Measurements from ENCODE around the gene BUD13. TPM values are rescaled to one million over a fixed set of nuclear protein-coding genes. Genes with fewer than 3 reads are reported as not detected.

The BUD13 gene
- total and polyA plus RNA-seq, 9 of the 15 experiments (the other 6 are each of a cell fraction or from before 2014, with no cell fraction given) = 9.5 to 34.1 (median 27.1) TPM

DNA sequence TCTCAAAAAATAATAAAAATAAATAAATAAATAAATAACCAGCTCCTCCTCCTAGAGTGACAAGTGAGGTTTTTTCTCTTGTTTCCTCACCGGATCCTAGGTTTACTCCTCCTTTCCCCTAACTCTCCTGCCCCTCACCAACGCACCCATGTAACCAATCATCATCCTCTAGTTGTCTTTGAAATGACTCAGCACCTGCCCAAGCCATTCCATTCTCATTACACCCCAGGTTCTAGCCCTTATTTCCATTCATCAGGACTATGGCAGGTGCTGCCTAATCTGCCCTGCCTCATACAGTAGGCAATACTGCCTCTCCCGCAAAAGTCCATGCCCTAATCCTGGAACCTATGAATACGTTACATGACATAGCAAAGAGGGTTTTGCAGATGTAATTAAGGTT lies 60.4 kb downstream of the BUD13 start (continued):
- TF ChIP-seq, protein P1, sequence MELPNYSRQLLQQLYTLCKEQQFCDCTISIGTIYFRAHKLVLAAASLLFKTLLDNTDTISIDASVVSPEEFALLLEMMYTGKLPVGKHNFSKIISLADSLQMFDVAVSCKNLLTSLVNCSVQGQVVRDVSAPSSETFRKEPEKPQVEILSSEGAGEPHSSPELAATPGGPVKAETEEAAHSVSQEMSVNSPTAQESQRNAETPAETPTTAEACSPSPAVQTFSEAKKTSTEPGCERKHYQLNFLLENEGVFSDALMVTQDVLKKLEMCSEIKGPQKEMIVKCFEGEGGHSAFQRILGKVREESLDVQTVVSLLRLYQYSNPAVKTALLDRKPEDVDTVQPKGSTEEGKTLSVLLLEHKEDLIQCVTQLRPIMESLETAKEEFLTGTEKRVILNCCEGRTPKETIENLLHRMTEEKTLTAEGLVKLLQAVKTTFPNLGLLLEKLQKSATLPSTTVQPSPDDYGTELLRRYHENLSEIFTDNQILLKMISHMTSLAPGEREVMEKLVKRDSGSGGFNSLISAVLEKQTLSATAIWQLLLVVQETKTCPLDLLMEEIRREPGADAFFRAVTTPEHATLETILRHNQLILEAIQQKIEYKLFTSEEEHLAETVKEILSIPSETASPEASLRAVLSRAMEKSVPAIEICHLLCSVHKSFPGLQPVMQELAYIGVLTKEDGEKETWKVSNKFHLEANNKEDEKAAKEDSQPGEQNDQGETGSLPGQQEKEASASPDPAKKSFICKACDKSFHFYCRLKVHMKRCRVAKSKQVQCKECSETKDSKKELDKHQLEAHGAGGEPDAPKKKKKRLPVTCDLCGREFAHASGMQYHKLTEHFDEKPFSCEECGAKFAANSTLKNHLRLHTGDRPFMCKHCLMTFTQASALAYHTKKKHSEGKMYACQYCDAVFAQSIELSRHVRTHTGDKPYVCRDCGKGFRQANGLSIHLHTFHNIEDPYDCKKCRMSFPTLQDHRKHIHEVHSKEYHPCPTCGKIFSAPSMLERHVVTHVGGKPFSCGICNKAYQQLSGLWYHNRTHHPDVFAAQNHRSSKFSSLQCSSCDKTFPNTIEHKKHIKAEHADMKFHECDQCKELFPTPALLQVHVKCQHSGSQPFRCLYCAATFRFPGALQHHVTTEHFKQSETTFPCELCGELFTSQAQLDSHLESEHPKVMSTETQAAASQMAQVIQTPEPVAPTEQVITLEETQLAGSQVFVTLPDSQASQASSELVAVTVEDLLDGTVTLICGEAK (IDR thresholded peaks at IDR 0.05) = no peak
- TF ChIP-seq, protein P1 (CRISPR knock-in tag; IDR thresholded peaks at IDR 0.05) = no peak
- TF ChIP-seq RFX5 (IDR thresholded peaks at IDR 0.05; ENCODE audit: low read depth, low read length) = no peak
- TF ChIP-seq, protein P2, sequence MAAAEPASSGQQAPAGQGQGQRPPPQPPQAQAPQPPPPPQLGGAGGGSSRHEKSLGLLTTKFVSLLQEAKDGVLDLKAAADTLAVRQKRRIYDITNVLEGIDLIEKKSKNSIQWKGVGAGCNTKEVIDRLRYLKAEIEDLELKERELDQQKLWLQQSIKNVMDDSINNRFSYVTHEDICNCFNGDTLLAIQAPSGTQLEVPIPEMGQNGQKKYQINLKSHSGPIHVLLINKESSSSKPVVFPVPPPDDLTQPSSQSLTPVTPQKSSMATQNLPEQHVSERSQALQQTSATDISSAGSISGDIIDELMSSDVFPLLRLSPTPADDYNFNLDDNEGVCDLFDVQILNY (CRISPR knock-in tag; IDR thresholded peaks at IDR 0.05) = no peak
- TF ChIP-seq, protein P3, sequence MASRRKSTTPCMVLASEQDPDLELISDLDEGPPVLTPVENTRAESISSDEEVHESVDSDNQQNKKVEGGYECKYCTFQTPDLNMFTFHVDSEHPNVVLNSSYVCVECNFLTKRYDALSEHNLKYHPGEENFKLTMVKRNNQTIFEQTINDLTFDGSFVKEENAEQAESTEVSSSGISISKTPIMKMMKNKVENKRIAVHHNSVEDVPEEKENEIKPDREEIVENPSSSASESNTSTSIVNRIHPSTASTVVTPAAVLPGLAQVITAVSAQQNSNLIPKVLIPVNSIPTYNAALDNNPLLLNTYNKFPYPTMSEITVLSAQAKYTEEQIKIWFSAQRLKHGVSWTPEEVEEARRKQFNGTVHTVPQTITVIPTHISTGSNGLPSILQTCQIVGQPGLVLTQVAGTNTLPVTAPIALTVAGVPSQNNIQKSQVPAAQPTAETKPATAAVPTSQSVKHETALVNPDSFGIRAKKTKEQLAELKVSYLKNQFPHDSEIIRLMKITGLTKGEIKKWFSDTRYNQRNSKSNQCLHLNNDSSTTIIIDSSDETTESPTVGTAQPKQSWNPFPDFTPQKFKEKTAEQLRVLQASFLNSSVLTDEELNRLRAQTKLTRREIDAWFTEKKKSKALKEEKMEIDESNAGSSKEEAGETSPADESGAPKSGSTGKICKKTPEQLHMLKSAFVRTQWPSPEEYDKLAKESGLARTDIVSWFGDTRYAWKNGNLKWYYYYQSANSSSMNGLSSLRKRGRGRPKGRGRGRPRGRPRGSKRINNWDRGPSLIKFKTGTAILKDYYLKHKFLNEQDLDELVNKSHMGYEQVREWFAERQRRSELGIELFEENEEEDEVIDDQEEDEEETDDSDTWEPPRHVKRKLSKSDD (conservative IDR thresholded peaks at IDR 0.05; ENCODE audit: low read length) = no peak
